HepG2 (cell line): ENCODE data around the gene PSMB11. TPM values are rescaled to one million over a fixed set of nuclear protein-coding genes. Genes with fewer than 3 reads are reported as not detected.
A peak's percentile ranks its signal among the peaks of the same experiment; 100 is the strongest.

Experiments
- BCLAF1 ChIP-seq: fragments of 450-650 bp; IDR thresholded peaks from 2 replicates; pipeline ENCODE4 v1.6.1; 2017; ENCODE audit warnings: mild to moderate bottlenecking
- CHD4 ChIP-seq: fragments of 200-600 bp; sonication (generic); IDR thresholded peaks from 2 replicates; pipeline ENCODE4 v1.7.0; 2017; ENCODE audit warnings: mild to moderate bottlenecking, low read length, borderline replicate concordance
- CREM ChIP-seq, 2 experiments: sonication (generic) in 1 of 2; formaldehyde crosslinking in 1 of 2; IDR thresholded peaks; 2 replicates each; pipeline versions ENCODE4 v1.4.0 to v1.6.1; 2016 to 2020; ENCODE audit warnings: antibody characterized with exemption in 1 of 2, mild to moderate bottlenecking in 1 of 2, missing genetic modification reagents in 1 of 2
- FOXA1 ChIP-seq, 2 experiments: fragments of 450-650 bp in 1 of 2; sonication (generic) in 1 of 2; formaldehyde crosslinking in 1 of 2; IDR thresholded peaks; 2 replicates each; pipeline versions ENCODE4 v1.4.0 to v1.6.1; 2016 to 2020; ENCODE audit warnings: missing genetic modification reagents in 1 of 2
- FOXK1 ChIP-seq: sonication (generic); formaldehyde crosslinking; IDR thresholded peaks from 2 replicates; pipeline ENCODE4 v1.4.0; 2020; ENCODE audit warnings: low read depth, missing genetic modification reagents, borderline replicate concordance
- GTF3A ChIP-seq: sonication (generic); formaldehyde crosslinking; conservative IDR thresholded peaks from 2 replicates; pipeline ENCODE4 v1.4.0; 2020; ENCODE audit warnings: mild to moderate bottlenecking, missing genetic modification reagents
- KDM5B ChIP-seq: sonication (generic); formaldehyde crosslinking; IDR thresholded peaks from 2 replicates; pipeline ENCODE4 v1.4.0; 2020; ENCODE audit warnings: missing genetic modification reagents, mild to moderate bottlenecking, borderline replicate concordance
- NCOA5 ChIP-seq: sonication (generic); formaldehyde crosslinking; IDR thresholded peaks from 2 replicates; pipeline ENCODE4 v1.4.0; 2020; ENCODE audit warnings: missing genetic modification reagents
- NFKBIZ ChIP-seq: IDR thresholded peaks from 2 replicates; pipeline ENCODE4 v1.6.1; 2018; ENCODE audit warnings: missing genetic modification reagents, missing compliant biosample characterization
- PHF8 ChIP-seq: sonication (generic); formaldehyde crosslinking; IDR thresholded peaks from 2 replicates; pipeline ENCODE4 v1.5.0; 2020; ENCODE audit warnings: missing genetic modification reagents
- RARG ChIP-seq: sonication (generic); formaldehyde crosslinking; IDR thresholded peaks from 2 replicates; pipeline ENCODE4 v1.4.0; 2020; ENCODE audit warnings: low read depth, mild to moderate bottlenecking, missing genetic modification reagents
- RBM39 ChIP-seq: fragments of 200-400 bp; formaldehyde crosslinking; IDR thresholded peaks from one replicate; pipeline ENCODE4 v1.6.1; 2018; ENCODE audit warnings: antibody characterized with exemption, mild to moderate bottlenecking, low read depth, low read length; ENCODE audit not compliant: poor library complexity, severe bottlenecking
- ZBTB43 ChIP-seq: sonication (generic); formaldehyde crosslinking; conservative IDR thresholded peaks from 2 replicates; pipeline ENCODE4 v1.4.0; 2020; ENCODE audit warnings: missing genetic modification reagents
- ZNF142 ChIP-seq: sonication (generic); formaldehyde crosslinking; IDR thresholded peaks from 2 replicates; pipeline ENCODE4 v1.4.0; 2020; ENCODE audit warnings: missing genetic modification reagents
- ZNF30 ChIP-seq: sonication (generic); formaldehyde crosslinking; IDR thresholded peaks from 2 replicates; pipeline ENCODE4 v1.5.0; 2020; ENCODE audit warnings: mild to moderate bottlenecking, missing genetic modification reagents
- polyA plus RNA-seq, 8 experiments: library from polyadenylated mRNA; depleted of rRNA in 3 of 8; stranded (reverse) in 7 of 8; unstranded in 1 of 8; fragments of >200 nt; fragmentation: Illumina TruSeq in 4 of 8; extraction: Trizol in 4 of 8; gene quantifications; 2 replicates each; pipeline versions ENCODE4 v1.2.1 to v1.2.3, GENCODE V29; 2011 to 2016; ENCODE audit warnings: low read depth in 4 of 8, missing spikeins in 1 of 8, mixed read lengths in 1 of 8; ENCODE audit not compliant: insufficient read depth in 1 of 8
- total RNA-seq, 5 experiments: library from RNA; depleted of rRNA; stranded (reverse); fragments of >200 nt; fragmentation: Illumina TruSeq; extraction: Trizol; gene quantifications; 2 replicates each; pipeline ENCODE4 v1.2.3, GENCODE V29; 2016; ENCODE audit warnings: low read depth in 1 of 5
- TF ChIP-seq, protein P1 (sequence below): sonication (generic); formaldehyde crosslinking; IDR thresholded peaks from 2 replicates; pipeline ENCODE4 v1.4.0; 2020; ENCODE audit warnings: mild to moderate bottlenecking, missing genetic modification reagents

PSMB11 gene
- total and polyA plus RNA-seq, 2 of the 13 experiments (the other 11 are each of a cell fraction or from before 2014, with no cell fraction given), result not detected

- TF ChIP-seq ZNF142 (CRISPR knock-in tag) (peak; percentile 98), CREM (IDR thresholded peaks at IDR 0.05) (peak; percentile 75), CREM (CRISPR knock-in tag; IDR thresholded peaks at IDR 0.05) (peak; percentile 61), PHF8 (CRISPR knock-in tag) (peak; percentile 99), FOXK1 (peak; percentile 94), NCOA5 (CRISPR knock-in tag) (no peak), ZBTB43 (CRISPR knock-in tag) (peak; percentile 92), ZNF30 (CRISPR knock-in tag) (peak; percentile 92; the same call in 1 of the 2 replicates), FOXA1 (IDR thresholded peaks at IDR 0.05) (no peak), FOXA1 (CRISPR knock-in tag; IDR thresholded peaks at IDR 0.05) (peak; percentile 76; the same call in 1 of the 2 replicates), NFKBIZ (CRISPR knock-in tag) (peak; percentile 99), RARG (CRISPR knock-in tag) (peak; percentile 98; the same call in 1 of the 2 replicates), RBM39 (peak; percentile 100), BCLAF1 (no peak), CHD4 (no peak), GTF3A (CRISPR knock-in tag) (peak; percentile 99), KDM5B (CRISPR knock-in tag) (peak; percentile 100)
- TF ChIP-seq, protein P1, sequence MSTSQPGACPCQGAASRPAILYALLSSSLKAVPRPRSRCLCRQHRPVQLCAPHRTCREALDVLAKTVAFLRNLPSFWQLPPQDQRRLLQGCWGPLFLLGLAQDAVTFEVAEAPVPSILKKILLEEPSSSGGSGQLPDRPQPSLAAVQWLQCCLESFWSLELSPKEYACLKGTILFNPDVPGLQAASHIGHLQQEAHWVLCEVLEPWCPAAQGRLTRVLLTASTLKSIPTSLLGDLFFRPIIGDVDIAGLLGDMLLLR, result peak; percentile 99
Observed at GRCh38 chr14:23006544-23007419, 35.2 kb upstream of the PSMB11 start (continued).
